ENCODE data around the gene MINDY4B.

DNA sequence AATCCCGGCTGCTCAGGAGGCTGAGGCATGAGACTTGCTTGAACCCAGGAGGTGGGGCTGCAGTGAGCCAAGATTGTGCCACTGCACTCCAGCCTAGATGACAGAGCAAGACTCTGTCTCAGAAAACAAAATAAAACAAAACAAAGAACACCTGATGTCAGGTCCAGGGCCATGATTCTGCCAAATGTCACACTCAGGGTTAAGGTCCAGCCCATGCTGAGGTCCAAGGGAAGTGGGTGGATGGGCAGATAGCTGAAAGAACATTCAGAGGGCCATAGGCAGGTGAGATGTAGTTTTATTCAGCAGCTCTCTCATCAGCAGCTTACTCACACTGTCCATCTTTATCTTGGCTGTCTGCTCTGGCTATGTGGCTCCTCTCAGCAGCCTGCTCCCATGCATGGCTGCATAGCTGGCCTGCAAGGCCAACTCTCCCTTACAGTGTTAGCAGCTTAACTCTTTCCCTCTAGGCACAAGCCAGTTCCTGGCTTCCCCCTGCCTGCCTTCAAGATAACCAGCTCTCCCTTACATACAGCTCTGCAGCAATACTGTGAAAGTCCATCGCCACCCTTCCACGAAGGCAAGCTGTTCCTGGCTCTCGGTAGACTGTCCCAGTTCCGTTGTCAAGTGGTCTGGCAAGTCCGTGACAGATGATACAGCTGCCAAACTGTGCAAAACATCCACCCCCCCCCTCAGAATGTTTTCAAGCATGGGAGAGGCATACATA, 79.9 kb downstream of the MINDY4B start:
- TF ChIP-seq, protein P1, sequence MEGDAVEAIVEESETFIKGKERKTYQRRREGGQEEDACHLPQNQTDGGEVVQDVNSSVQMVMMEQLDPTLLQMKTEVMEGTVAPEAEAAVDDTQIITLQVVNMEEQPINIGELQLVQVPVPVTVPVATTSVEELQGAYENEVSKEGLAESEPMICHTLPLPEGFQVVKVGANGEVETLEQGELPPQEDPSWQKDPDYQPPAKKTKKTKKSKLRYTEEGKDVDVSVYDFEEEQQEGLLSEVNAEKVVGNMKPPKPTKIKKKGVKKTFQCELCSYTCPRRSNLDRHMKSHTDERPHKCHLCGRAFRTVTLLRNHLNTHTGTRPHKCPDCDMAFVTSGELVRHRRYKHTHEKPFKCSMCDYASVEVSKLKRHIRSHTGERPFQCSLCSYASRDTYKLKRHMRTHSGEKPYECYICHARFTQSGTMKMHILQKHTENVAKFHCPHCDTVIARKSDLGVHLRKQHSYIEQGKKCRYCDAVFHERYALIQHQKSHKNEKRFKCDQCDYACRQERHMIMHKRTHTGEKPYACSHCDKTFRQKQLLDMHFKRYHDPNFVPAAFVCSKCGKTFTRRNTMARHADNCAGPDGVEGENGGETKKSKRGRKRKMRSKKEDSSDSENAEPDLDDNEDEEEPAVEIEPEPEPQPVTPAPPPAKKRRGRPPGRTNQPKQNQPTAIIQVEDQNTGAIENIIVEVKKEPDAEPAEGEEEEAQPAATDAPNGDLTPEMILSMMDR (IDR thresholded peaks at IDR 0.05): no peak
- TF ChIP-seq ZFX (IDR thresholded peaks at IDR 0.05; ENCODE audit: borderline replicate concordance): no peak

Measured in 22Rv1 (cell line).